Stomach (tissue), 9 donors: ENCODE data around the gene TLR8. TPM values are rescaled to one million over a fixed set of nuclear protein-coding genes. Genes with fewer than 3 reads are reported as not detected.
A peak's percentile ranks its signal among the peaks of the same experiment; 100 is the strongest.

Experiments used
- DNase-seq, 2 donors: peaks; one replicate each; pipeline versions ENCODE4 v3.0.0 to v3.0.0-alpha.2; 2013 to 2019
- H3K27ac ChIP-seq, 5 donors: fragments of 200-600 bp in 4 of 5; sonication (generic) in 4 of 5; one replicate each; pipeline ENCODE4 v1.5.1; 2013 to 2019; ENCODE audit warnings: mild to moderate bottlenecking in 1 of 5, moderate library complexity in 1 of 5
- H3K27me3 ChIP-seq, 3 donors: fragments of 200-600 bp; sonication (generic); one replicate each; pipeline ENCODE4 v1.5.1; 2017 to 2019; ENCODE audit warnings: mixed run types in 1 of 3
- H3K36me3 ChIP-seq, 4 donors: fragments of 200-600 bp; sonication (generic); 1 replicate in 3 of 4; 2 replicates in 1 of 4; pipeline ENCODE4 v1.5.1; 2016 to 2019
- H3K4me1 ChIP-seq, 4 donors: fragments of 200-600 bp; sonication (generic); one replicate each; pipeline ENCODE4 v1.5.1; 2016 to 2019
- H3K4me3 ChIP-seq, 4 donors: fragments of 200-600 bp; sonication (generic) in 3 of 4; one replicate each; pipeline ENCODE4 v1.5.1; 2016 to 2019; ENCODE audit warnings: mild to moderate bottlenecking in 1 of 4
- H3K9me3 ChIP-seq, 4 donors: fragments of 200-600 bp; sonication (generic); one replicate each; pipeline ENCODE4 v1.5.1; 2016 to 2019
- EP300 ChIP-seq: sonication (generic); formaldehyde crosslinking; IDR thresholded peaks from one replicate; pipeline ENCODE4 v1.6.1; 2017; ENCODE audit warnings: antibody characterized with exemption
- POLR2A ChIP-seq, 4 donors: fragments of 450-650 bp; IDR thresholded peaks; one replicate each; pipeline ENCODE4 v1.6.1; 2016; ENCODE audit warnings: antibody characterized with exemption in 4 of 4, control low read depth in 2 of 4, mild to moderate bottlenecking in 1 of 4, moderate library complexity in 1 of 4
- POLR2AphosphoS5 ChIP-seq, 3 donors: sonication (generic); formaldehyde crosslinking; IDR thresholded peaks; one replicate each; pipeline ENCODE4 v1.6.1; 2016; ENCODE audit warnings: antibody characterized with exemption in 3 of 3
- WGBS, 5 donors: extraction: QIAGEN DNeasy Blood & Tissue Kit in 3 of 5; methylation state at CpG; one replicate each; pipeline versions ENCODE4 v1.1.5 to v1.1.7; 2013 to 2018; 5-methylcytosine and 5-hydroxymethylcytosine counted together
- intact Hi-C: fragments of 100-400 bp; cut with DNase I; formaldehyde crosslinking; loops from one replicate; pipeline ENCODE4 v1.15.1; 2023; ENCODE audit warnings: low total_unique reads
- polyA plus RNA-seq, 3 donors: library from polyadenylated mRNA; stranded (reverse); fragments of 200-250 nt; gene quantifications; one replicate each; pipeline ENCODE4 v1.2.3, GENCODE V29; 2013
- total RNA-seq, 5 donors: library from RNA; depleted of rRNA; stranded (reverse); fragments of >200 nt; gene quantifications; one replicate each; pipeline versions ENCODE4 v1.1.0 to v1.2.3, GENCODE V29; 2014 to 2016
- TF ChIP-seq, protein P1 (sequence below), 7 experiments: fragments of 450-650 bp in 4 of 7; fragments of 200-600 bp in 3 of 7; sonication (generic) in 3 of 7; IDR thresholded peaks; one replicate each; pipeline ENCODE4 v1.5.1; 2016 to 2019; ENCODE audit warnings: antibody characterized with exemption in 7 of 7, control low read depth in 2 of 7, mild to moderate bottlenecking in 1 of 7
- donor health status: healthy with polysubstance abuse.
- donor health status: Bipolar disorder and iron deficiency.
- donor health status: healthy.

The TLR8 gene
- total and polyA plus RNA-seq, 8 donors: 0.13 to 4.0 (median 1.5) TPM; not detected in 3

DNA sequence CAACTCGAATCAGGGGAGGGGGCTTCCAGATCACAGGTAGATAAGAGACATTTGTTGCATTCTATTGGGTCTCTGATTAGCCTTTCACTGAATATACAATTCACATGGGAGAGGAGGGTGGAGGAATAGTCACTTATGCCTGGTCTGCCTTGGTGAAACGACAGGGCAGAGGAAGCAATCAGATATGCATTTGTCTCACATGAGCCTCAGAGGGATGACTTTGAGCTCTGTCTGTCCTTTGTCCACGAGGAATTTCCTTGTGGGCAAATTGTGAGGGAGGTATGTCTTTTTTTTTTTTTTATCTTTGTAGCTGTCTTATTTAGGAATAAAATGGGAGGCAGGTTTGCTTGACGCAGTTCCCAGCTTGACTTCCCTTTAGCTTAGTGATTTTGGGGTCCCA, 40.0 kb downstream of the TLR8 start:
- H3K27me3 ChIP-seq: no peaks in the 10 kb centered on the region
- no peaks in the 10 kb centered on the region for H3K36me3 ChIP-seq
- intact Hi-C loops: no loop called here
- 46 to 66% (median 55%) methylated on average over 3 to 4 of the region's 4 CpGs for WGBS, 5 donors
- TF ChIP-seq POLR2A (IDR thresholded peaks at IDR 0.05) (no peak), EP300 (no peak), POLR2AphosphoS5 (IDR thresholded peaks at IDR 0.05) (no peak)
- TF ChIP-seq, protein P1, sequence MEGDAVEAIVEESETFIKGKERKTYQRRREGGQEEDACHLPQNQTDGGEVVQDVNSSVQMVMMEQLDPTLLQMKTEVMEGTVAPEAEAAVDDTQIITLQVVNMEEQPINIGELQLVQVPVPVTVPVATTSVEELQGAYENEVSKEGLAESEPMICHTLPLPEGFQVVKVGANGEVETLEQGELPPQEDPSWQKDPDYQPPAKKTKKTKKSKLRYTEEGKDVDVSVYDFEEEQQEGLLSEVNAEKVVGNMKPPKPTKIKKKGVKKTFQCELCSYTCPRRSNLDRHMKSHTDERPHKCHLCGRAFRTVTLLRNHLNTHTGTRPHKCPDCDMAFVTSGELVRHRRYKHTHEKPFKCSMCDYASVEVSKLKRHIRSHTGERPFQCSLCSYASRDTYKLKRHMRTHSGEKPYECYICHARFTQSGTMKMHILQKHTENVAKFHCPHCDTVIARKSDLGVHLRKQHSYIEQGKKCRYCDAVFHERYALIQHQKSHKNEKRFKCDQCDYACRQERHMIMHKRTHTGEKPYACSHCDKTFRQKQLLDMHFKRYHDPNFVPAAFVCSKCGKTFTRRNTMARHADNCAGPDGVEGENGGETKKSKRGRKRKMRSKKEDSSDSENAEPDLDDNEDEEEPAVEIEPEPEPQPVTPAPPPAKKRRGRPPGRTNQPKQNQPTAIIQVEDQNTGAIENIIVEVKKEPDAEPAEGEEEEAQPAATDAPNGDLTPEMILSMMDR (IDR thresholded peaks at IDR 0.05): no peak
- no peak overlapping the region for H3K4me3 ChIP-seq
- peaks cover 6 to 37% (median 27%) of the 10 kb centered on the region in 4 donors for H3K4me1 ChIP-seq
- H3K9me3 ChIP-seq: no peaks in the 10 kb centered on the region
- H3K27ac ChIP-seq: peak overlapping the region in 4 of 5 donors; percentile 62 to 85 (median 82)
- DNase-seq: no peak

DNA sequence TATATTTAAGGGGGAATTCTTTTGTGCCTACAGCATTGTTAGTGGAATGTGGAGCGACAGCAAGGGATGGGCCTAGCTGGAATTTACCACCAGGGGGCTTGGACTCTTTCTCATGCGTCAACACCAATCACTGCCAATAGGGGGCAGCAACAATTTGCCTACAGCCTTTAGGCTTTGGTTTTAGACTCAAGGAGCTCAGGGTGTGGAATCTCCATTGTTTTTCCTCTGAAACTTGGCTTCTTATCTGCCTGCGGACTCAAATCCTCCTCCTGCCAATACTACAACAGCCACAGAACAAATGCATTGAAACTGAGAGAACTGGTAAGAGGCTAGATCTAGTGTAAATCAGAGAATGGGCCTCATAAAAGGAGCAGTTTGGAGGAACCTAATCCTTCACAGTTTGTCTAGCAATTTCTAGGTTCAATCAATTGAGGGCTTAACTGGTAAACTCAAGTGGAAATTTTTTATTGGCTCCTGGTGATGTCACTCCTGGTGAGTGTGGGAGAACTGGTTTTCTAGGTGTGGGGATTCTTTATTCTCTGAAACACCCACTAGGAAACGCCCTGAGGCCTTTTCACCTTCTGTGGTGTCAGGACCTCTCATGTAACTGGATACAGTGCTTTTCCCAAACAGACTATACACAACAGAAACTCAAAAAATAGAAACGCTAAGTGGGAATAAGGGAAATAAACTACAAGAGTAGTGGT, 40.6 kb downstream of the TLR8 start:
- no peak overlapping the region for H3K4me3 ChIP-seq
- H3K36me3 ChIP-seq: no peaks in the 10 kb centered on the region
- intact Hi-C loops: no loop called here
- TF ChIP-seq POLR2A (IDR thresholded peaks at IDR 0.05) (no peak), EP300 (no peak), POLR2AphosphoS5 (IDR thresholded peaks at IDR 0.05) (peak in 2 of 3 donors; percentile 6 to 46)
- TF ChIP-seq, protein P1 (IDR thresholded peaks at IDR 0.05): peak in 6 of 7 experiments; percentile 33 to 99 (median 86)
- H3K27ac ChIP-seq: peak overlapping the region; percentile 62 to 85 (median 81)
- 22 to 37% (median 24%) methylated on average over 5 of the region's 5 CpGs for WGBS, 5 donors
- H3K4me1 ChIP-seq: peaks cover 6 to 37% (median 27%) of the 10 kb centered on the region in 4 donors
- no peaks in the 10 kb centered on the region for H3K9me3 ChIP-seq
- no peaks in the 10 kb centered on the region for H3K27me3 ChIP-seq
- peak; percentile 84 to 86 for DNase-seq

DNA sequence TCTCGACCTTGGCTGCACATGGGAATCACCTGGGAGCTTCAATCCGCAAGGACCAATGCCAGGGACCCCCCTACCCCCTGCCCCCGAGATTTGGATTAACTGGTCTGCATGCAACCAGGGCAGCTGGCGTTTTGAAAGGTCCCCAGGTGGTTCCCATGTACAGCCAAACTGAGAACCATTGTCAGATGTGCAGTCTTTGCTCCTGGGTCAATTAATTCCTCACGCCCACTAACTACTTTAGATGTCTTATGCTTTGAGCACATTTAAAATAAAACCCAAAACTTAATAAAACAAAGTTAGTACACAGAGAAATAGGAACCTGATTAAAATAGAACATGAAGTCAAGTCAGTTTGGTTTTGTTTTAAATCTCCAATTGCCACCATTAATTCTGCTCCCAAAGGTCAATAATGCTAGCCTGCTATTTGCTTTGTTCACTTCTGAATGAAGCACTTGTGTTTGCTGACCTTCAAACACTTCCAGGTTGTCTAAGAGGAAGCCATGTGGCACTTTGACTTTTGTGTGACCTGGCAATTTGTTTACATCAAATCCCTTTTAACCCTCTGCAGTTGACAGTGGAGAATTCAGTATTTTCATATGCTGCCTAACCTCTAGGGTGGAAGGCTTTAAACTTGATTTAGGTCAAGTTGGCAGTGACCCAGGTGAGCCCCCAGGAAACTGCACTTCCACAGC, 41.3 kb downstream of the TLR8 start:
- Histone ChIP-seq H3K4me1 (peaks cover 6 to 37% (median 27%) of the 10 kb centered on the region in 4 donors), H3K9me3 (no peaks in the 10 kb centered on the region), H3K36me3 (no peaks in the 10 kb centered on the region), H3K4me3 (no peak overlapping the region), H3K27me3 (no peaks in the 10 kb centered on the region), H3K27ac (peak overlapping the region; percentile 62 to 85 (median 81))
- TF ChIP-seq, protein P1 (IDR thresholded peaks at IDR 0.05): no peak
- WGBS, 5 donors: 45 to 79% (median 63%) methylated on average over 2 to 5 of the region's 5 CpGs
- DNase-seq: peak in 1 of 2 donors; percentile 62
- intact Hi-C loops: no loop called here

DNA sequence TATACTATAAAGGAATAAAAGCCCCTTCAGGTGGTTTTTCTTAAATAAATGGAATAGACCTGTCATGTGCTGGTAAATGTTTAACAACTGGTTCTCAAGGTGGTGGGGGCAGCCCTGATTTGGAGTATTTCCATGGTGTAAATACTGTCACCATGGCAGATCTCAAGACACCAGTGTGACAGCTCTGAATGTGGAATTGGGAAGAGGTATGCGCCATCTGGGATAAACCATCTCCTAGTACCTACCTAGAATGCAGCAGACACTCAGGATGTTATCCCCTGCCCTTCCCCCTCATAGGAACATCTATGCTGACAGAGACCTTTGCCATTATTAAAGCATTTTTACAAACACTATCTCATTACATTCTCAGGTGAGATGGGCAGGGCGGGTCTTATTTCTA, 42.1 kb downstream of the TLR8 start:
- H3K27ac ChIP-seq: peak overlapping the region in 4 of 5 donors; percentile 62 to 85 (median 82)
- H3K36me3 ChIP-seq: no peaks in the 10 kb centered on the region
- 87 to 100% (median 94%) methylated on average over 2 of the region's 2 CpGs; no CpG with 5 or more reads in 1 of the 5 donors for WGBS, 5 donors
- no peak overlapping the region for H3K4me3 ChIP-seq
- H3K9me3 ChIP-seq: no peaks in the 10 kb centered on the region
- H3K27me3 ChIP-seq: no peaks in the 10 kb centered on the region
- DNase-seq: no peak
- TF ChIP-seq EP300: no peak
- TF ChIP-seq POLR2AphosphoS5 (IDR thresholded peaks at IDR 0.05): no peak
- TF ChIP-seq POLR2A (IDR thresholded peaks at IDR 0.05): no peak
- TF ChIP-seq, protein P1 (IDR thresholded peaks at IDR 0.05): no peak
- intact Hi-C loops: no loop called here
- H3K4me1 ChIP-seq: peaks cover 6 to 37% (median 27%) of the 10 kb centered on the region in 4 donors
